Measurements from ENCODE around the gene EZH2. TPM values are rescaled to one million over a fixed set of nuclear protein-coding genes. Genes with fewer than 3 reads are reported as not detected.

EZH2 gene
- total and polyA plus RNA-seq, 2 experiments from 2014 or later: 10.7 to 11.7 TPM

GRCh38 chr7:148903504-148903903, 19.4 kb upstream of the EZH2 start:
- no peak overlapping the region for H2AFZ ChIP-seq
- no peaks in the 10 kb centered on the region for H4K20me1 ChIP-seq (ENCODE audit: insufficient read depth, poor library complexity, severe bottlenecking)
- H3K27ac ChIP-seq: no peak overlapping the region
- H3K27me3 ChIP-seq: no peaks in the 10 kb centered on the region
- H3K4me3 ChIP-seq: no peak overlapping the region
- no peaks in the 10 kb centered on the region for H3K36me3 ChIP-seq (replicated peaks; ENCODE audit: insufficient read depth, low read depth)
- H3K79me2 ChIP-seq: no peaks in the 10 kb centered on the region
- no peaks in the 10 kb centered on the region for H3K4me1 ChIP-seq (ENCODE audit: insufficient read depth)
- H3K9me2 ChIP-seq (replicated peaks; ENCODE audit: insufficient read depth): no peaks in the 10 kb centered on the region
- no peak overlapping the region for H3K4me2 ChIP-seq
- 89% methylated on average over 1 of the region's 1 CpG for whole genome bisulfite sequencing (ENCODE audit: low lambda C conversion rate, missing lambda C conversion rate)
- no peaks in the 10 kb centered on the region for H3K9me3 ChIP-seq (ENCODE audit: low read depth)
- no peak for DNase-seq (ENCODE audit: low spot score)
- TF ChIP-seq EZH2phosphoT487 (IDR thresholded peaks at IDR 0.05; ENCODE audit: low read depth, severe bottlenecking, unreplicated experiment) (no peak), EZH2 (IDR thresholded peaks at IDR 0.05; ENCODE audit: borderline replicate concordance) (no peak), CTCF (IDR thresholded peaks at IDR 0.05; ENCODE audit: poor library complexity) (no peak)

GRCh38 chr7:148901178-148901577, 17.1 kb upstream of the EZH2 start:
- Histone ChIP-seq H3K4me3 (no peak overlapping the region), H2AFZ (no peak overlapping the region), H3K4me1 (ENCODE audit: insufficient read depth) (no peaks in the 10 kb centered on the region), H3K9me3 (ENCODE audit: low read depth) (no peaks in the 10 kb centered on the region), H3K36me3 (replicated peaks; ENCODE audit: insufficient read depth, low read depth) (no peaks in the 10 kb centered on the region), H3K9me2 (replicated peaks; ENCODE audit: insufficient read depth) (no peaks in the 10 kb centered on the region), H3K27ac (no peak overlapping the region), H3K4me2 (no peak overlapping the region), H4K20me1 (ENCODE audit: insufficient read depth, poor library complexity, severe bottlenecking) (no peaks in the 10 kb centered on the region), H3K79me2 (no peaks in the 10 kb centered on the region), H3K27me3 (no peaks in the 10 kb centered on the region)
- DNase-seq (ENCODE audit: low spot score): no peak
- TF ChIP-seq EZH2phosphoT487 (IDR thresholded peaks at IDR 0.05; ENCODE audit: low read depth, severe bottlenecking, unreplicated experiment) (no peak), CTCF (IDR thresholded peaks at IDR 0.05; ENCODE audit: poor library complexity) (no peak), EZH2 (IDR thresholded peaks at IDR 0.05; ENCODE audit: borderline replicate concordance) (no peak)
- WGBS (ENCODE audit: low lambda C conversion rate, missing lambda C conversion rate): 90% methylated on average over 3 of the region's 3 CpGs

- no peak for TF ChIP-seq EZH2phosphoT487 (IDR thresholded peaks at IDR 0.05; ENCODE audit: low read depth, severe bottlenecking, unreplicated experiment)
- TF ChIP-seq CTCF (IDR thresholded peaks at IDR 0.05; ENCODE audit: poor library complexity): no peak
- TF ChIP-seq EZH2 (IDR thresholded peaks at IDR 0.05; ENCODE audit: borderline replicate concordance): no peak
- Histone ChIP-seq H3K27ac (no peak overlapping the region), H3K4me2 (no peak overlapping the region), H3K79me2 (no peaks in the 10 kb centered on the region), H3K36me3 (replicated peaks; ENCODE audit: insufficient read depth, low read depth) (no peaks in the 10 kb centered on the region), H3K4me1 (ENCODE audit: insufficient read depth) (no peaks in the 10 kb centered on the region), H3K27me3 (no peaks in the 10 kb centered on the region), H2AFZ (no peak overlapping the region), H3K9me3 (ENCODE audit: low read depth) (no peaks in the 10 kb centered on the region), H3K4me3 (no peak overlapping the region), H4K20me1 (ENCODE audit: insufficient read depth, poor library complexity, severe bottlenecking) (no peaks in the 10 kb centered on the region), H3K9me2 (replicated peaks; ENCODE audit: insufficient read depth) (no peaks in the 10 kb centered on the region)
- WGBS (ENCODE audit: low lambda C conversion rate, missing lambda C conversion rate): 37% methylated on average over 6 of the region's 6 CpGs
- DNase-seq (ENCODE audit: low spot score): no peak
These were observed 14.9 kb upstream of the EZH2 start for GRCh38 chr7:148898845-148899484.

All from hepatocyte (in vitro differentiated cells).